Neural progenitor cell (in vitro differentiated cells): ENCODE measurements around the gene CERS6. TPM values are rescaled to one million over a fixed set of nuclear protein-coding genes. Genes with fewer than 3 reads are reported as not detected.

ENCODE experiments used
- DNase-seq: peaks from one replicate; pipeline ENCODE4 v3.0.0-alpha.2; 2016; ENCODE audit warnings: low spot score
- H2AFZ ChIP-seq: fragments of 200-600 bp; sonication (generic); replicated peaks from 2 replicates; pipeline ENCODE4 v1.6.1; 2016; ENCODE audit warnings: antibody characterized with exemption
- H3F3A ChIP-seq: fragments of 200-600 bp; sonication (generic); 2 replicates; pipeline ENCODE4 v1.6.1; 2016; ENCODE audit warnings: antibody characterized with exemption, low read depth
- H3K27ac ChIP-seq: fragments of 200-600 bp; sonication (generic); 2 replicates; pipeline ENCODE4 v1.5.1; 2016; ENCODE audit warnings: mild to moderate bottlenecking
- H3K27me3 ChIP-seq: fragments of 200-600 bp; sonication (generic); 2 replicates; pipeline ENCODE4 v1.6.1; 2016; ENCODE audit warnings: mild to moderate bottlenecking, moderate library complexity
- H3K36me3 ChIP-seq: fragments of 200-600 bp; sonication (generic); 2 replicates; pipeline ENCODE4 v1.5.1; 2016
- H3K4me1 ChIP-seq: fragments of 200-600 bp; sonication (generic); 2 replicates; pipeline ENCODE4 v1.6.1; 2016; ENCODE audit warnings: mixed run types
- H3K4me2 ChIP-seq: fragments of 200-600 bp; sonication (generic); 2 replicates; pipeline ENCODE4 v1.6.1; 2016
- H3K4me3 ChIP-seq: fragments of 200-600 bp; sonication (generic); 2 replicates; pipeline ENCODE4 v1.5.1; 2016
- H3K79me2 ChIP-seq: fragments of 200-600 bp; sonication (generic); 2 replicates; pipeline ENCODE4 v1.6.1; 2016; ENCODE audit warnings: low read depth
- H3K9ac ChIP-seq: fragments of 200-600 bp; sonication (generic); 2 replicates; pipeline ENCODE4 v1.6.1; 2016
- H3K9me3 ChIP-seq: fragments of 200-600 bp; sonication (generic); 2 replicates; pipeline ENCODE4 v1.5.1; 2016; ENCODE audit warnings: low read depth
- H4K20me1 ChIP-seq: fragments of 200-600 bp; sonication (generic); 2 replicates; pipeline ENCODE4 v1.6.1; 2016; ENCODE audit warnings: low read depth
- H3K27ac Mint-ChIP-seq: 3 replicates; pipeline ENCODE4 v1.8.0; 2021; ENCODE audit warnings: mixed read lengths
- H3K27me3 Mint-ChIP-seq: 2 replicates; pipeline ENCODE4 v1.8.0; 2022; ENCODE audit warnings: low read depth, mild to moderate bottlenecking, inconsistent platforms, moderate library complexity, mixed read lengths; ENCODE audit not compliant: insufficient read depth
- H3K36me3 Mint-ChIP-seq: 3 replicates; pipeline ENCODE4 v1.8.0; 2021; ENCODE audit warnings: mixed read lengths
- H3K4me1 Mint-ChIP-seq: 3 replicates; pipeline ENCODE4 v1.8.0; 2021; ENCODE audit warnings: mixed read lengths
- H3K4me3 Mint-ChIP-seq: 3 replicates; pipeline ENCODE4 v1.8.0; 2021; ENCODE audit warnings: mild to moderate bottlenecking, moderate library complexity, mixed read lengths
- H3K9me3 Mint-ChIP-seq: 3 replicates; pipeline ENCODE4 v1.8.0; 2020; ENCODE audit warnings: mixed read lengths
- EZH2 ChIP-seq: fragments of 200-600 bp; sonication (generic); IDR thresholded peaks from 2 replicates; pipeline ENCODE4 v1.6.1; 2017; ENCODE audit warnings: antibody characterized with exemption, mild to moderate bottlenecking, moderate library complexity
- EZH2phosphoT487 ChIP-seq: fragments of 200-600 bp; sonication (generic); IDR thresholded peaks from 2 replicates; pipeline ENCODE4 v1.6.1; 2017; ENCODE audit warnings: antibody characterized with exemption
- total RNA-seq: library from RNA; depleted of rRNA; stranded (reverse); fragments of >200 nt; gene quantifications from 2 replicates; pipeline ENCODE4 v1.2.3, GENCODE V29; 2015; ENCODE audit warnings: low replicate concordance
- TF ChIP-seq, protein P1 (sequence below): fragments of 200-600 bp; sonication (generic); IDR thresholded peaks from 2 replicates; pipeline ENCODE4 v1.5.1; 2017; ENCODE audit warnings: antibody characterized with exemption, mild to moderate bottlenecking

CERS6 gene
- total RNA-seq, 1 donor from 2014 or later, result 50.8 TPM

DNA sequence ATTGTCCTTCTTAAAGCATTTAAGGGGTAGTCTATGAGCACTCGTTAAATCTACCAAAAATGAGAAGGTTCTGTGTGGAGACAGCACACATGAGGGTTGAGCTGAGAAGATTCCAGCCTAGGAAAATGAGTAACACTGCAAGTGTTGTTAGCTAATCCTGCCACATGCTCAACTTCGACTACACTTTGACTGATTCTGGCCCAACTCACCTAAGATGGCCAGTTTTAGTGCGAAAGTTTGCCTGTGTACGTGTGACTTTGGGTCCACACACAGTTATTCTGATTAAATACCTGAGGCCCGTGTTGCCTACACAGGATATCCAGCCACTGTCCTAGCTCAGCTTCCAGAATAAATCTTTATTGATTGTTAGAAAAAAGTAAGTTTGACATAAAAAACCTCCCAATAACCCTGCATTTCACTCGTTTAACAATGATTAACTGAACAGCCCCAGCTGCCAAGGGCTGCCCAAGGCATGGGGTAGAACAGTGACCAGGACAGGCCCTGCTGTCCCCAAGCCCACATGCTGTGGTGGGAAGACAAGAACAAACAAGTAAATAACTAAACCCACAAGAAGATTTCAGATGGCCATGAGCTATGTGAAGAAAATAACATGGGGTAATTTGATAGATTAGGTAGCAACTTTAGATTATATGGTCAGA, 14.7 kb upstream of the CERS6 start:
- no peak overlapping the region for H3K27ac Mint-ChIP-seq
- peaks cover 4% of the 10 kb centered on the region for H3K4me1 Mint-ChIP-seq
- peaks cover 2% of the 10 kb centered on the region for H3K27me3 Mint-ChIP-seq
- no peak overlapping the region for H3K27ac ChIP-seq
- H3K4me3 ChIP-seq, result no peak overlapping the region
- DNase-seq, result no peak
- no peak overlapping the region for H3K9ac ChIP-seq
- H3K4me2 ChIP-seq, result no peak overlapping the region
- no peaks in the 10 kb centered on the region for H3K36me3 ChIP-seq
- no peak overlapping the region for H2AFZ ChIP-seq
- H3K9me3 Mint-ChIP-seq, result peaks cover 3% of the 10 kb centered on the region
- no peaks in the 10 kb centered on the region for H3K79me2 ChIP-seq
- H4K20me1 ChIP-seq, result no peaks in the 10 kb centered on the region
- no peak overlapping the region for H3K4me3 Mint-ChIP-seq
- no peaks in the 10 kb centered on the region for H3K27me3 ChIP-seq
- TF ChIP-seq EZH2, result no peak
- no peak for TF ChIP-seq EZH2phosphoT487
- TF ChIP-seq, protein P1, sequence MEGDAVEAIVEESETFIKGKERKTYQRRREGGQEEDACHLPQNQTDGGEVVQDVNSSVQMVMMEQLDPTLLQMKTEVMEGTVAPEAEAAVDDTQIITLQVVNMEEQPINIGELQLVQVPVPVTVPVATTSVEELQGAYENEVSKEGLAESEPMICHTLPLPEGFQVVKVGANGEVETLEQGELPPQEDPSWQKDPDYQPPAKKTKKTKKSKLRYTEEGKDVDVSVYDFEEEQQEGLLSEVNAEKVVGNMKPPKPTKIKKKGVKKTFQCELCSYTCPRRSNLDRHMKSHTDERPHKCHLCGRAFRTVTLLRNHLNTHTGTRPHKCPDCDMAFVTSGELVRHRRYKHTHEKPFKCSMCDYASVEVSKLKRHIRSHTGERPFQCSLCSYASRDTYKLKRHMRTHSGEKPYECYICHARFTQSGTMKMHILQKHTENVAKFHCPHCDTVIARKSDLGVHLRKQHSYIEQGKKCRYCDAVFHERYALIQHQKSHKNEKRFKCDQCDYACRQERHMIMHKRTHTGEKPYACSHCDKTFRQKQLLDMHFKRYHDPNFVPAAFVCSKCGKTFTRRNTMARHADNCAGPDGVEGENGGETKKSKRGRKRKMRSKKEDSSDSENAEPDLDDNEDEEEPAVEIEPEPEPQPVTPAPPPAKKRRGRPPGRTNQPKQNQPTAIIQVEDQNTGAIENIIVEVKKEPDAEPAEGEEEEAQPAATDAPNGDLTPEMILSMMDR, result no peak
- H3K9me3 ChIP-seq, result no peaks in the 10 kb centered on the region
- no peaks in the 10 kb centered on the region for H3K36me3 Mint-ChIP-seq
- H3F3A ChIP-seq, result no peaks in the 10 kb centered on the region
- peaks cover 17% of the 10 kb centered on the region for H3K4me1 ChIP-seq

DNA sequence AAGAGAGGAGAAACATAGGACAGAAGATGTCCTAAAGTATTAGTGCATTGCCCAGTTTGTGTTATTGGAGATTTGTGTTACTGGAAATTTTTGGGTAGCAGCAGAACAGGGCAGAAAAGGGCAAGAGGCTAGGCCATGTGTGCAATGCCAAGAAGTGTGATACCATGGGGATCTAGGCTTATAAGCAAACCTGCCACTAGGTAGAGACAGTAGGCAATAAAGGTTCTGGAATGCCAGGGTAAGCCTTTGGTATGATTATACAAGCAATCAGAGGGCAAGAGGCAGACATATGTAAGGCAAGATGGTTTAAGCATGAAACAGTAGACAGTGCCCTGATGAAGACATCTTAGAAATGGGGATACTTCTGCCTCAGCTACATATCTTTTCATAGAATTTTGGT, 12.3 kb upstream of the CERS6 start:
- H3K4me2 ChIP-seq, result no peak overlapping the region
- no peak overlapping the region for H3K9ac ChIP-seq
- H3F3A ChIP-seq, result no peaks in the 10 kb centered on the region
- peaks cover 11% of the 10 kb centered on the region for H3K4me1 ChIP-seq
- no peaks in the 10 kb centered on the region for H3K9me3 ChIP-seq
- Mint-ChIP-seq H3K4me3 (no peak overlapping the region), H3K9me3 (peaks cover 7% of the 10 kb centered on the region), H3K27ac (no peak overlapping the region), H3K36me3 (no peaks in the 10 kb centered on the region), H3K27me3 (peaks cover 2% of the 10 kb centered on the region), H3K4me1 (peaks cover 4% of the 10 kb centered on the region)
- no peak overlapping the region for H2AFZ ChIP-seq
- no peak overlapping the region for H3K27ac ChIP-seq
- H4K20me1 ChIP-seq, result no peaks in the 10 kb centered on the region
- DNase-seq, result no peak
- TF ChIP-seq, protein P1, result no peak
- TF ChIP-seq EZH2phosphoT487, result no peak
- TF ChIP-seq EZH2, result no peak
- H3K36me3 ChIP-seq, result no peaks in the 10 kb centered on the region
- H3K27me3 ChIP-seq, result no peaks in the 10 kb centered on the region
- H3K79me2 ChIP-seq, result no peaks in the 10 kb centered on the region
- no peak overlapping the region for H3K4me3 ChIP-seq

DNA sequence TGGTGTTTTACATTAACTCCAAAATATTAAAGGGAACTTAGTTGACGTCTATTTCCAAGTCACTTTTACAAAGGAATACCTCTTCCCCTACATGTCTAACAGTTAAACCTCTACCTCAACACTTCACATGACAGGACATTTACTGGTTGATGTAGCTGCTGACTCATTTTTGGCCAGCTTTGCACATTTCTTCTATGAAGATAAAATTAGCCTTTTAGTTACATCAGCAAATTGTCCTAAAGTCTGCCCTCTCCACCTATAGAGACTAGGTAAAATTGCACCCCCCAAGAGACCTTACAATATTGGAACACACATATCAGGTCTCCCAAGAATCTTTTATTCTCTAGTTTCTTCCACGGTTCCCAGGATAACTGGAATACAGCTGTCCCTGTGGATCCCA, 10.1 kb upstream of the CERS6 start:
- no peak overlapping the region for H3K4me3 Mint-ChIP-seq
- H3K4me1 Mint-ChIP-seq, result peaks cover 4% of the 10 kb centered on the region
- H3K9ac ChIP-seq, result no peak overlapping the region
- no peak overlapping the region for H2AFZ ChIP-seq
- H3K36me3 Mint-ChIP-seq, result no peaks in the 10 kb centered on the region
- peaks cover 11% of the 10 kb centered on the region for H3K4me1 ChIP-seq
- no peaks in the 10 kb centered on the region for H3F3A ChIP-seq
- TF ChIP-seq EZH2 (no peak), EZH2phosphoT487 (no peak)
- TF ChIP-seq, protein P1, result no peak
- no peak overlapping the region for H3K27ac Mint-ChIP-seq
- H3K9me3 Mint-ChIP-seq, result peaks cover 7% of the 10 kb centered on the region
- no peaks in the 10 kb centered on the region for H3K79me2 ChIP-seq
- H3K27ac ChIP-seq, result no peak overlapping the region
- H3K27me3 ChIP-seq, result no peaks in the 10 kb centered on the region
- H3K4me3 ChIP-seq, result no peak overlapping the region
- no peaks in the 10 kb centered on the region for H4K20me1 ChIP-seq
- no peak overlapping the region for H3K4me2 ChIP-seq
- H3K27me3 Mint-ChIP-seq, result peaks cover 2% of the 10 kb centered on the region
- no peaks in the 10 kb centered on the region for H3K9me3 ChIP-seq
- H3K36me3 ChIP-seq, result no peaks in the 10 kb centered on the region
- DNase-seq, result no peak
